Activated naive CD8-positive, alpha-beta T cell (primary cell): Measurements from ENCODE around the gene PRPS1.
A peak's percentile ranks its signal among the peaks of the same experiment; 100 is the strongest.

Experiments
- H3K27ac Mint-ChIP-seq: one replicate; pipeline ENCODE4 v1.8.0; 2021; ENCODE audit warnings: mixed read lengths
- H3K27me3 Mint-ChIP-seq: one replicate; pipeline ENCODE4 v1.8.0; 2021; ENCODE audit warnings: mixed read lengths
- H3K36me3 Mint-ChIP-seq: one replicate; pipeline ENCODE4 v1.8.0; 2021; ENCODE audit warnings: mixed read lengths
- H3K4me1 Mint-ChIP-seq: one replicate; pipeline ENCODE4 v1.8.0; 2021; ENCODE audit warnings: low read depth, mixed read lengths
- H3K4me3 Mint-ChIP-seq: one replicate; pipeline ENCODE4 v1.8.0; 2021; ENCODE audit warnings: mild to moderate bottlenecking, mixed read lengths
- H3K9me3 Mint-ChIP-seq: one replicate; pipeline ENCODE4 v1.8.0; 2021; ENCODE audit warnings: low read depth, mixed read lengths

The PRPS1 gene

GRCh38 chrX:107619885-107620322 lies 8.4 kb upstream of the PRPS1 start:
- Mint-ChIP-seq H3K4me3 (no peak overlapping the region), H3K27ac (no peak overlapping the region), H3K36me3 (no peaks in the 10 kb centered on the region), H3K9me3 (no peaks in the 10 kb centered on the region), H3K27me3 (no peaks in the 10 kb centered on the region), H3K4me1 (no peaks in the 10 kb centered on the region)

- Mint-ChIP-seq H3K4me3 (no peak overlapping the region), H3K9me3 (no peaks in the 10 kb centered on the region), H3K27ac (no peak overlapping the region), H3K4me1 (peaks cover 9% of the 10 kb centered on the region), H3K27me3 (no peaks in the 10 kb centered on the region), H3K36me3 (no peaks in the 10 kb centered on the region)
These were observed 3.4 kb upstream of the PRPS1 start for GRCh38 chrX:107624893-107625292.

- H3K4me3 Mint-ChIP-seq = no peak overlapping the region
- no peaks in the 10 kb centered on the region for H3K36me3 Mint-ChIP-seq
- H3K27me3 Mint-ChIP-seq = no peaks in the 10 kb centered on the region
- H3K27ac Mint-ChIP-seq = no peak overlapping the region
- H3K9me3 Mint-ChIP-seq = no peaks in the 10 kb centered on the region
- H3K4me1 Mint-ChIP-seq = peaks cover 18% of the 10 kb centered on the region
These were observed 2.6 kb upstream of the PRPS1 start for GRCh38 chrX:107625739-107626138.

GRCh38 chrX:107626481-107626880 lies 1.8 kb upstream of the PRPS1 start:
- Mint-ChIP-seq H3K4me1 (peaks cover 20% of the 10 kb centered on the region), H3K27ac (no peak overlapping the region), H3K9me3 (no peaks in the 10 kb centered on the region), H3K36me3 (no peaks in the 10 kb centered on the region), H3K4me3 (no peak overlapping the region), H3K27me3 (no peaks in the 10 kb centered on the region)

GRCh38 chrX:107626916-107627315 lies 1.4 kb upstream of the PRPS1 start:
- no peaks in the 10 kb centered on the region for H3K27me3 Mint-ChIP-seq
- peaks cover 20% of the 10 kb centered on the region for H3K4me1 Mint-ChIP-seq
- H3K9me3 Mint-ChIP-seq = no peaks in the 10 kb centered on the region
- no peaks in the 10 kb centered on the region for H3K36me3 Mint-ChIP-seq
- H3K27ac Mint-ChIP-seq = no peak overlapping the region
- no peak overlapping the region for H3K4me3 Mint-ChIP-seq

- peak overlapping the region; percentile 96 for H3K4me3 Mint-ChIP-seq
- peaks cover 28% of the 10 kb centered on the region for H3K4me1 Mint-ChIP-seq
- no peaks in the 10 kb centered on the region for H3K27me3 Mint-ChIP-seq
- peaks cover 2% of the 10 kb centered on the region for H3K36me3 Mint-ChIP-seq
- H3K27ac Mint-ChIP-seq = peak overlapping the region; percentile 95
- no peaks in the 10 kb centered on the region for H3K9me3 Mint-ChIP-seq
These were observed 591 bp downstream of the PRPS1 start for GRCh38 chrX:107628662-107629539.

- H3K27me3 Mint-ChIP-seq = no peaks in the 10 kb centered on the region
- peak overlapping the region; percentile 96 for H3K4me3 Mint-ChIP-seq
- H3K27ac Mint-ChIP-seq = peak overlapping the region; percentile 95
- peaks cover 2% of the 10 kb centered on the region for H3K36me3 Mint-ChIP-seq
- H3K4me1 Mint-ChIP-seq = peaks cover 30% of the 10 kb centered on the region
- no peaks in the 10 kb centered on the region for H3K9me3 Mint-ChIP-seq
These were observed 1.2 kb downstream of the PRPS1 start for GRCh38 chrX:107629540-107629909.

- no peak overlapping the region for H3K27ac Mint-ChIP-seq
- peaks cover 31% of the 10 kb centered on the region for H3K4me1 Mint-ChIP-seq
- H3K4me3 Mint-ChIP-seq = peak overlapping the region; percentile 96
These were observed 1.9 kb downstream of the PRPS1 start for GRCh38 chrX:107630031-107630689.

GRCh38 chrX:107632346-107632745 lies 4.0 kb downstream of the PRPS1 start:
- H3K4me3 Mint-ChIP-seq = peak overlapping the region; percentile 23
- peaks cover 39% of the 10 kb centered on the region for H3K4me1 Mint-ChIP-seq
- H3K27ac Mint-ChIP-seq = no peak overlapping the region
- H3K27me3 Mint-ChIP-seq = no peaks in the 10 kb centered on the region
- H3K36me3 Mint-ChIP-seq = peaks cover 2% of the 10 kb centered on the region
- no peaks in the 10 kb centered on the region for H3K9me3 Mint-ChIP-seq

More at GRCh38 chrX:107630031-107630689, 1.9 kb downstream of the PRPS1 start:
- H3K9me3 Mint-ChIP-seq = no peaks in the 10 kb centered on the region
- H3K36me3 Mint-ChIP-seq = peaks cover 2% of the 10 kb centered on the region
- no peaks in the 10 kb centered on the region for H3K27me3 Mint-ChIP-seq

- H3K4me1 Mint-ChIP-seq = peaks cover 1% of the 10 kb centered on the region
- H3K9me3 Mint-ChIP-seq = no peaks in the 10 kb centered on the region
- H3K36me3 Mint-ChIP-seq = no peaks in the 10 kb centered on the region
- H3K27me3 Mint-ChIP-seq = no peaks in the 10 kb centered on the region
- no peak overlapping the region for H3K27ac Mint-ChIP-seq
- no peak overlapping the region for H3K4me3 Mint-ChIP-seq
These were observed 18.4 kb downstream of the PRPS1 start for GRCh38 chrX:107646735-107647134.

- Mint-ChIP-seq H3K27ac (no peak overlapping the region), H3K27me3 (no peaks in the 10 kb centered on the region), H3K36me3 (no peaks in the 10 kb centered on the region), H3K9me3 (no peaks in the 10 kb centered on the region), H3K4me3 (no peak overlapping the region), H3K4me1 (no peaks in the 10 kb centered on the region)
These were observed 20.0 kb downstream of the PRPS1 start for GRCh38 chrX:107648332-107648731.

GRCh38 chrX:107654566-107654871 lies 26.2 kb downstream of the PRPS1 start:
- peaks cover 14% of the 10 kb centered on the region for H3K4me1 Mint-ChIP-seq
- no peaks in the 10 kb centered on the region for H3K27me3 Mint-ChIP-seq
- H3K9me3 Mint-ChIP-seq = no peaks in the 10 kb centered on the region
- no peak overlapping the region for H3K27ac Mint-ChIP-seq
- H3K36me3 Mint-ChIP-seq = no peaks in the 10 kb centered on the region
- H3K4me3 Mint-ChIP-seq = no peak overlapping the region

- Mint-ChIP-seq H3K4me1 (peaks cover 14% of the 10 kb centered on the region), H3K4me3 (peak overlapping the region; percentile 35), H3K27ac (no peak overlapping the region), H3K27me3 (no peaks in the 10 kb centered on the region), H3K9me3 (no peaks in the 10 kb centered on the region), H3K36me3 (no peaks in the 10 kb centered on the region)
These were observed 26.8 kb downstream of the PRPS1 start for GRCh38 chrX:107654872-107655761.

GRCh38 chrX:107656978-107657377 lies 28.7 kb downstream of the PRPS1 start:
- H3K27ac Mint-ChIP-seq = no peak overlapping the region

GRCh38 chrX:107658660-107659059 lies 30.4 kb downstream of the PRPS1 start:
- Mint-ChIP-seq H3K27ac (no peak overlapping the region), H3K27me3 (no peaks in the 10 kb centered on the region), H3K36me3 (no peaks in the 10 kb centered on the region), H3K4me3 (no peak overlapping the region), H3K4me1 (peaks cover 15% of the 10 kb centered on the region), H3K9me3 (no peaks in the 10 kb centered on the region)

More at GRCh38 chrX:107656978-107657377, 28.7 kb downstream of the PRPS1 start:
- Mint-ChIP-seq H3K27me3 (no peaks in the 10 kb centered on the region), H3K4me1 (peaks cover 14% of the 10 kb centered on the region), H3K36me3 (no peaks in the 10 kb centered on the region), H3K9me3 (no peaks in the 10 kb centered on the region), H3K4me3 (no peak overlapping the region)
